ENCODE data around the gene EYS. TPM values are rescaled to one million over a fixed set of nuclear protein-coding genes. Genes with fewer than 3 reads are reported as not detected.

Gene EYS
- total and polyA plus RNA-seq, 4 donors = 0.08 to 0.63 (median 0.36) TPM

- no peak for DNase-seq (ENCODE audit: low spot score)
- H3K27me3 ChIP-seq (ENCODE audit: control insufficient read depth in 4 of 4, insufficient read depth in 4 of 4, low read length in 3 of 4) = no peaks in the 10 kb centered on the region
- H3K9me3 ChIP-seq (ENCODE audit: control insufficient read depth in 4 of 4, low read length in 3 of 4) = no peaks in the 10 kb centered on the region
- H3K27ac ChIP-seq (ENCODE audit: low read depth in 1 of 2, low read length in 2 of 2) = no peak overlapping the region
- H3K4me1 ChIP-seq (ENCODE audit: control insufficient read depth in 4 of 4, insufficient read depth in 4 of 4, low read length in 3 of 4) = peaks cover 2 to 21% (median 19%) of the 10 kb centered on the region in 4 donors
- no peak overlapping the region for H3K9ac ChIP-seq (ENCODE audit: low read depth in 1 of 2, low read length in 2 of 2)
- TF ChIP-seq NR2F2 (IDR thresholded peaks at IDR 0.05) (no peak), RXRA (IDR thresholded peaks at IDR 0.05) (no peak), FOXA1 (IDR thresholded peaks at IDR 0.05) (no peak), EGR1 (IDR thresholded peaks at IDR 0.05; ENCODE audit: low read depth in 2 of 2) (no peak), YY1 (IDR thresholded peaks at IDR 0.05) (no peak), ZBTB33 (IDR thresholded peaks at IDR 0.05) (no peak), FOXA2 (IDR thresholded peaks at IDR 0.05) (no peak), HNF4A (conservative IDR thresholded peaks at IDR 0.05) (no peak), CTCF (IDR thresholded peaks at IDR 0.05; ENCODE audit: low read depth, low read length, missing input control) (peak; percentile 66), RAD21 (IDR thresholded peaks at IDR 0.05) (peak; percentile 87 to 89)
- 7% methylated on average over 6 of the region's 6 CpGs for WGBS
- H3K36me3 ChIP-seq (ENCODE audit: control insufficient read depth in 4 of 4, insufficient read depth in 3 of 4, low read depth in 1 of 4, low read length in 3 of 4) = no peaks in the 10 kb centered on the region
- no peak overlapping the region for H3K4me3 ChIP-seq (ENCODE audit: low read depth in 1 of 3, low read length in 3 of 3)
Observed at GRCh38 chr6:63923139-63923739, 1783.8 kb downstream of the EYS start.

- H3K4me1 ChIP-seq (ENCODE audit: control insufficient read depth in 4 of 4, insufficient read depth in 4 of 4, low read length in 3 of 4) = peaks cover 2 to 12% (median 9%) of the 10 kb centered on the region in 4 donors
- TF ChIP-seq REST (IDR thresholded peaks at IDR 0.05) (no peak), ZBTB33 (IDR thresholded peaks at IDR 0.05) (no peak), JUND (IDR thresholded peaks at IDR 0.05) (no peak), RAD21 (IDR thresholded peaks at IDR 0.05) (no peak), YY1 (IDR thresholded peaks at IDR 0.05) (no peak), RXRA (IDR thresholded peaks at IDR 0.05) (no peak), NR2F2 (IDR thresholded peaks at IDR 0.05) (no peak)
- WGBS = 39% methylated on average over 7 of the region's 7 CpGs
- H3K9me3 ChIP-seq (ENCODE audit: control insufficient read depth in 4 of 4, low read length in 3 of 4) = no peaks in the 10 kb centered on the region
- H3K9ac ChIP-seq (ENCODE audit: low read depth in 1 of 2, low read length in 2 of 2) = no peak overlapping the region
- H3K4me3 ChIP-seq (ENCODE audit: low read depth in 1 of 3, low read length in 3 of 3) = peak overlapping the region in 1 of 3 donors; percentile 10
- H3K27me3 ChIP-seq (ENCODE audit: control insufficient read depth in 4 of 4, insufficient read depth in 4 of 4, low read length in 3 of 4) = no peaks in the 10 kb centered on the region
- DNase-seq (ENCODE audit: low spot score) = no peak
- H3K36me3 ChIP-seq (ENCODE audit: control insufficient read depth in 4 of 4, insufficient read depth in 3 of 4, low read depth in 1 of 4, low read length in 3 of 4) = no peaks in the 10 kb centered on the region
- H3K27ac ChIP-seq (ENCODE audit: low read depth in 1 of 2, low read length in 2 of 2) = no peak overlapping the region
Observed at GRCh38 chr6:63919556-63920110, 1787.4 kb downstream of the EYS start.
